Endothelial cell of umbilical vein (primary cell): ENCODE results near the gene ZFAND2B. TPM values are rescaled to one million over a fixed set of nuclear protein-coding genes. Genes with fewer than 3 reads are reported as not detected.

Experiments
- BruUV-seq: library from RNA; stranded (reverse); fragments of 400-500 nt; replicated peaks from 2 replicates; lab custom pipeline; 2021; lab: Mats Ljungman, UMichigan
- CTCF ChIA-PET: fragments of 300-600, 350-600 bp; sonication (Branson Sonifier 250); formaldehyde crosslinking; loops from one replicate; lab custom pipeline; 2021; ENCODE audit warnings: antibody characterized with exemption, inconsistent platforms; lab: Charles Lee
- POLR2A ChIA-PET: fragments of 300-600, 350-600 bp; sonication (Branson Sonifier 250); formaldehyde crosslinking; loops from one replicate; lab custom pipeline; 2021; ENCODE audit warnings: antibody characterized with exemption, inconsistent platforms; lab: Charles Lee
- DNase-seq: peaks from one replicate; pipeline ENCODE4 v3.0.0-alpha.2; 2011; ENCODE audit warnings: low read depth, low spot score
- FAIRE-seq: peaks from 2 replicates; lab custom pipeline; 2011; peaks lifted over from hg19 to GRCh38; lab: Jason Lieb, UNC
- H2AFZ ChIP-seq: 2 replicates; pipeline ENCODE4 v1.6.0; 2012; ENCODE audit warnings: low read depth, low read length, control low read depth, inconsistent platforms
- H3K27ac ChIP-seq: 2 replicates; pipeline ENCODE4 v1.5.1; 2011; ENCODE audit warnings: low read depth, mild to moderate bottlenecking, control low read depth, low read length, moderate library complexity; ENCODE audit not compliant: insufficient read depth
- H3K27me3 ChIP-seq, 2 experiments: 2 replicates each; pipeline versions ENCODE4 v1.6.0 to v1.6.1; 2011; ENCODE audit warnings: low read length in 2 of 2, mixed read lengths in 1 of 2; ENCODE audit not compliant: control insufficient read depth in 2 of 2, insufficient read depth in 2 of 2
- H3K36me3 ChIP-seq, 2 experiments: 2 replicates in 1 of 2; 3 replicates in 1 of 2; pipeline ENCODE4 v1.5.1; 2011; ENCODE audit warnings: low read length in 2 of 2, mild to moderate bottlenecking in 1 of 2, moderate library complexity in 1 of 2; ENCODE audit not compliant: control insufficient read depth in 2 of 2, insufficient read depth in 2 of 2; ENCODE audit errors: extremely low read depth in 1 of 2
- H3K4me1 ChIP-seq: 3 replicates; pipeline ENCODE4 v1.5.1; 2011; ENCODE audit warnings: mild to moderate bottlenecking, low read length; ENCODE audit not compliant: control insufficient read depth, insufficient read depth; ENCODE audit errors: extremely low read depth
- H3K4me2 ChIP-seq: 2 replicates; pipeline ENCODE4 v1.6.1; 2011; ENCODE audit warnings: low read length, control low read depth, mixed read lengths; ENCODE audit not compliant: insufficient read depth
- H3K4me3 ChIP-seq, 3 experiments: fragments of 200-600 bp in 1 of 3; sonication (generic), shearing (Covaris generic) in 1 of 3; replicated peaks in 1 of 3; 2 replicates each; pipeline ENCODE4 v1.5.1; 2011 to 2016; ENCODE audit warnings: control low read depth in 3 of 3, low read length in 3 of 3, mild to moderate bottlenecking in 2 of 3, inconsistent platforms in 1 of 3, low read depth in 1 of 3, moderate library complexity in 1 of 3; ENCODE audit not compliant: insufficient read depth in 1 of 3
- H3K79me2 ChIP-seq: 2 replicates; pipeline ENCODE4 v1.6.0; 2012; ENCODE audit warnings: low read length, inconsistent platforms; ENCODE audit not compliant: control insufficient read depth, insufficient read depth
- H3K9ac ChIP-seq: replicated peaks from 2 replicates; pipeline ENCODE3; 2011; ENCODE audit warnings: low read length, control low read depth; ENCODE audit not compliant: insufficient read depth; ENCODE audit errors: extremely low read depth
- H3K9me1 ChIP-seq: replicated peaks from 3 replicates; pipeline ENCODE4 v1.6.0; 2011; ENCODE audit warnings: mild to moderate bottlenecking, low read length; ENCODE audit not compliant: control insufficient read depth, insufficient read depth; ENCODE audit errors: extremely low read depth
- H3K9me3 ChIP-seq: replicated peaks from 2 replicates; pipeline ENCODE4 v1.5.1; 2012; ENCODE audit warnings: low read length, inconsistent platforms; ENCODE audit not compliant: control insufficient read depth, insufficient read depth
- H4K20me1 ChIP-seq: replicated peaks from 2 replicates; pipeline ENCODE3; 2011; ENCODE audit warnings: mild to moderate bottlenecking, low read length; ENCODE audit not compliant: control insufficient read depth, insufficient read depth; ENCODE audit errors: extremely low read depth
- EZH2 ChIP-seq: IDR thresholded peaks from 2 replicates; pipeline ENCODE4 v1.6.1; 2012; ENCODE audit warnings: borderline replicate concordance, low read depth, mild to moderate bottlenecking, moderate library complexity, low read length, inconsistent platforms; ENCODE audit not compliant: severe bottlenecking
- JUN ChIP-seq: IDR thresholded peaks from 2 replicates; pipeline ENCODE4 v1.6.1; 2011; ENCODE audit warnings: borderline replicate concordance, low read depth; ENCODE audit not compliant: insufficient read length, insufficient read depth
- MAX ChIP-seq: IDR thresholded peaks from 2 replicates; pipeline ENCODE4 v1.6.1; 2011; ENCODE audit not compliant: insufficient read depth, insufficient read length
- MYC ChIP-seq: IDR thresholded peaks from one replicate; pipeline ENCODE4 v1.6.1; 2011; ENCODE audit warnings: mild to moderate bottlenecking, low read depth, low read length
- POLR2AphosphoS5 ChIP-seq: IDR thresholded peaks from 2 replicates; pipeline ENCODE4 v1.6.1; 2012; ENCODE audit warnings: low read depth, mild to moderate bottlenecking, control low read depth, low read length, moderate library complexity; ENCODE audit not compliant: insufficient read depth
- dilution Hi-C: fragments of 300-500 bp; cut with MboI; formaldehyde crosslinking; loops from one replicate; pipeline ENCODE4 v1.15.0; 2019; ENCODE audit warnings: low sequenced_read_pairs; ENCODE audit not compliant: extremely low pct_ligation_motif_present
- intact Hi-C: fragments of 100-400 bp; cut with micrococcal nuclease; formaldehyde crosslinking; loops from one replicate; pipeline ENCODE4 v1.10.0; 2022
- polyA plus RNA-seq, 4 experiments: library from polyadenylated mRNA; depleted of rRNA in 3 of 4; stranded (reverse) in 3 of 4; unstranded in 1 of 4; fragments of >200 nt; gene quantifications; 2 replicates each; pipeline versions ENCODE4 v1.2.1 to v1.2.3, GENCODE V29; 2011 to 2012; ENCODE audit warnings: missing spikeins in 1 of 4
- total RNA-seq: library from RNA; stranded (reverse); gene quantifications from 2 replicates; pipeline ENCODE4 v1.2.3, GENCODE V29; 2021

Gene ZFAND2B
- total and polyA plus RNA-seq, 2 donors (not counting 3 experiments of a cell fraction or from before 2014, with no cell fraction given), result 23.3 to 52.0 TPM

- FAIRE-seq, result no peak
- H3K36me3 ChIP-seq, result peaks cover 3 to 13% of the 10 kb centered on the region in 2 experiments
- TF ChIP-seq POLR2AphosphoS5, result no peak
Measured at GRCh38 chr2:219213026-219213415, 6.4 kb downstream of the ZFAND2B start.

GRCh38 chr2:219213486-219214071, 7.0 kb downstream of the ZFAND2B start:
- intact Hi-C loops, result no loop called here
- DNase-seq (no peak), FAIRE-seq (no peak)
- Histone ChIP-seq H3K9me1 (no peaks in the 10 kb centered on the region), H3K9ac (no peak overlapping the region), H3K27ac (no peak overlapping the region), H3K4me1 (peaks cover 8% of the 10 kb centered on the region), H3K4me3 (no peak overlapping the region), H3K27me3 (no peaks in the 10 kb centered on the region), H3K36me3 (peaks cover 3 to 13% of the 10 kb centered on the region in 2 experiments), H3K4me2 (no peak overlapping the region), H4K20me1 (no peaks in the 10 kb centered on the region), H2AFZ (no peak overlapping the region), H3K79me2 (no peaks in the 10 kb centered on the region), H3K9me3 (no peaks in the 10 kb centered on the region)
- CTCF ChIA-PET, result interaction anchor here (1.4 kb wide), 1 partner anchor 184 kb away, joined by 3 read pairs; no protein-coding TSS in a partner anchor
- no peak for TF ChIP-seq EZH2
- no peak for TF ChIP-seq JUN
- no peak for TF ChIP-seq MAX
- TF ChIP-seq MYC, result no peak
- TF ChIP-seq POLR2AphosphoS5, result no peak
- no TSS peak for BruUV-seq
- POLR2A ChIA-PET, result no interaction called here
- dilution Hi-C loops, result no loop called here

More at GRCh38 chr2:219213026-219213415, 6.4 kb downstream of the ZFAND2B start:
- dilution Hi-C loops (no loop called here), intact Hi-C loops (no loop called here)
- POLR2A ChIA-PET, result no interaction called here
- Histone ChIP-seq H3K4me3 (no peak overlapping the region), H3K4me1 (peaks cover 8% of the 10 kb centered on the region), H3K9ac (no peak overlapping the region), H4K20me1 (no peaks in the 10 kb centered on the region), H3K27ac (no peak overlapping the region), H3K9me3 (no peaks in the 10 kb centered on the region), H3K27me3 (no peaks in the 10 kb centered on the region), H3K79me2 (no peaks in the 10 kb centered on the region), H3K4me2 (no peak overlapping the region), H2AFZ (no peak overlapping the region), H3K9me1 (no peaks in the 10 kb centered on the region)
- no peak for DNase-seq
- no TSS peak for BruUV-seq
- CTCF ChIA-PET, result interaction anchor here (1.4 kb wide), 1 partner anchor 183 kb away, joined by 3 read pairs; no protein-coding TSS in a partner anchor
